ENCODE data around the gene MBTPS1.

Gene MBTPS1

DNA sequence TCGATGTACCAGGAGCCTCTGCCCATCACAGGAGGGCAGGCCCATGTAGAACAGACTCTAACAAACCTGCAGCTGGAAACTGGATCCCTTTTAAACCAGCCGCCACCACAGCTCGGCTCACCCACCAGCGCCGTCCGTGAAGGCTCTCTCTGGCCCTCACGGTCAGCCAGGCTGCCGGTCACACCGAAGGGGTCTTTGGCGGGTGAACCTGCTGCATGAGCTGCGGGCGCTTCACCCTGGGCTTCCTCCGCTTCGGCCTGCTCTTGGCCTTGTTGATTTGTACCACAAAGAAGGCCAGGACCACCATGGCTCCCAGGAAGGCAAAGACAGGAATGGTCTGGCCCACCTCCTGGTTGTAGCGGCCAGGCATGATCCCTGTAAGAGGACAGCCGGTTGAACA lies 62.5 kb downstream of the MBTPS1 start:
- Mint-ChIP-seq H3K27me3 (ENCODE audit: low read depth) (no peaks in the 10 kb centered on the region), H3K4me3 (no peak overlapping the region), H3K27ac (no peak overlapping the region), H3K4me1 (ENCODE audit: low read depth) (no peaks in the 10 kb centered on the region), H3K9me3 (no peaks in the 10 kb centered on the region), H3K36me3 (ENCODE audit: low read depth) (peaks cover 35% of the 10 kb centered on the region)
- no peak for DNase-seq (ENCODE audit: low spot score)

DNA sequence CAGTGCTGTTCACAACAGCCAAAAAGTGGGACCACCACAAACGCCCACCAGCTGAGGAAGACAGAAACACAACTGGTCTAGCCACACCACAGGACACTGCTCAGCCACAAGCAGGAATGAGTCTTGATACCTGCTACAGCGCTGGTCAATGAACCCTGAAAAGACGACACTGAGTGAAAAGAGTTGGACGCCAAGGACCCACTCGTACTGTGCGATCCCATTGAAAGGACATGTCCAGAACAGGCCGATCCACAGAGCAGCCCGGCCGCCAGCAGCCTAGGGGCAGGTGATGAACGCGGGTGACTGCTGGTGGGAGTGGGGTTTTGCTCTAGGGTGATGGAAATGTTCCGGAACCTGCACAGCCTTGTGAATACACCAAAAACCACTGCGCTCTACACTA lies 63.5 kb downstream of the MBTPS1 start:
- Mint-ChIP-seq H3K4me3 (no peak overlapping the region), H3K4me1 (ENCODE audit: low read depth) (no peaks in the 10 kb centered on the region), H3K9me3 (no peaks in the 10 kb centered on the region), H3K36me3 (ENCODE audit: low read depth) (peaks cover 32% of the 10 kb centered on the region), H3K27ac (no peak overlapping the region), H3K27me3 (ENCODE audit: low read depth) (no peaks in the 10 kb centered on the region)
- no peak for DNase-seq (ENCODE audit: low spot score)

DNA sequence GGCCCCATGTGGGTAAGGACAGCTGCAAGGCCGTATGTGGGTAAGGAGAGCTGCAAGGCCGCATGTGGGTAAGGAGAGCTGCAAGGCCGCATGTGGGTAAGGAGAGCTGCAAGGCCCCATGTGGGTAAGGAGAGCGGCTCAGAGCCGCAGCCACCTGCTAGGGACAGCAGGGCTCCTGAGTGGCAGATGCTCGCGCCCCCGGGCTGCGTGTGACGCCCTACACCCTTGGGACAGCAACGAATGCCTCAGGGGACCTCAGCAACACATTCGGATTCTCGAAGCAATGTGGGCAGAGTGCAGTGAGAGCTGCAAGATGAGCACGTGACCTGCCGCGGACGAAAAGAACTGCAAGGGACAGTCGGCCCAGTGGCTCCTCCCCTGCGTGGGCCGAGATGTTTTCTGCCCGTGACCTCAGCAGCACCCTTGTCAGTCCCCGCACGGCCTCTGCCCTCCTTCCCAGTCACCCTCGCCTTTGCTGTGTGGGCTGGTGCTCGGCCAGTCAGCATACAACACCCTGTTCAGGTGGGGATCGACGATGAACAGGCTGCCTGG lies 64.6 kb downstream of the MBTPS1 start:
- H3K27ac Mint-ChIP-seq = no peak overlapping the region
- H3K27me3 Mint-ChIP-seq (ENCODE audit: low read depth) = no peaks in the 10 kb centered on the region
- H3K36me3 Mint-ChIP-seq (ENCODE audit: low read depth) = peaks cover 26% of the 10 kb centered on the region

DNA sequence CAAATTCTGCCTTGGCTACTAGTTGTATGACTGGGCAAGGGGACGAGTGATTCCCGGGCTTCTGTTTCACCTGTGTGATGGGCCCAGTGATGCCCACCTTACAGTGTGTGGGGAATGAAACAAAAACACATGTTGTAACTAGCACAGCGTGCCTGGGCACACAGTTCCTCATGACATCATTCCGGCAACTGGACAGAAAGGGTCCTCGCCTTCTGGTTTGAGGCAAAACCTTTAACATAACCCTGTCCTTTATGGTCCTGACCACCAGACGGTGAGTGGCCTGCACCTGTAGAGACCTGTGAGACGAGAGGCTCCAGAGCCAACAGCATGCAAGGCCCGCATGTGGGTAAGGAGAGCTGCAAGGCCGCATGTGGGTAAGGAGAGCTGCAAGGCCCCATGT lies 66.4 kb downstream of the MBTPS1 start:
- Mint-ChIP-seq H3K4me3 (no peak overlapping the region), H3K27ac (no peak overlapping the region), H3K9me3 (no peaks in the 10 kb centered on the region), H3K36me3 (ENCODE audit: low read depth) (peaks cover 20% of the 10 kb centered on the region), H3K4me1 (ENCODE audit: low read depth) (no peaks in the 10 kb centered on the region), H3K27me3 (ENCODE audit: low read depth) (no peaks in the 10 kb centered on the region)
- no peak for DNase-seq (ENCODE audit: low spot score)

More for the DNA sequence above, 64.6 kb downstream of the MBTPS1 start:
- Mint-ChIP-seq H3K4me1 (ENCODE audit: low read depth) (no peaks in the 10 kb centered on the region), H3K4me3 (no peak overlapping the region), H3K9me3 (no peaks in the 10 kb centered on the region)
- no peak for DNase-seq (ENCODE audit: low spot score)

DNA sequence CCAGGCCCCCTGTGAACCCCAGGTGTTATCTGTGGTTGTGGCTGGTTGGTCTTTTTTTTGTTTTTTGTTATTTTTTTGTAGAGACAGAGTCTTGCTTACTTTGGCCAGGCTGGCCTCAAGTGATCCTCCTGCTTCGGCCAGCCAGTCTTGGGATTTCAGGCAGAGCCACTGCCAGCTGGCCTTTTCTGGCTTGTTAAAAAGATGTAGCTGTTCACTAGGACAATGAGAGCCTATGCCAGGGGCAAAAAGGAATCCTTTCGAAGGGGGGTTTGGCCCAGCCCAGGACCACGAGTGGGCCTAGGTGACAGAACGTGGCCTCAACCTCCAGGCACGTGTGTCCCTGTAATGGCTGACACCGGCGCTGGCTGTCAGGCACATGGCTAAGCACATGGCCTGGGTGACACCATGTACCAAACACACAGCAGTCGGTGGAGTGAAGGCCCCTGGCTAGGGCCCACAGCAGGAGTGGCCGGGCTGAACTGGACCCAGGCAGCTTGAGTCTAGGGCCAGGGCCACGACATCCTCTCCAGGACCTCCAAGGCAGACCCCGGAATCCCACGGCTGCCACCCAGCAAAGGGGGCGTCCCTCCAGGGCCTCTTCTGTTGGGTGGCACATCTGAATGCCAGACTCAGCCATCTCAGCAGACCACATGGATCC lies 67.2 kb downstream of the MBTPS1 start:
- H3K27ac Mint-ChIP-seq = no peak overlapping the region
- H3K4me1 Mint-ChIP-seq (ENCODE audit: low read depth) = no peaks in the 10 kb centered on the region
- peaks cover 20% of the 10 kb centered on the region for H3K36me3 Mint-ChIP-seq (ENCODE audit: low read depth)
- H3K4me3 Mint-ChIP-seq = no peak overlapping the region
- no peak for DNase-seq (ENCODE audit: low spot score)
- H3K9me3 Mint-ChIP-seq = no peaks in the 10 kb centered on the region
- peaks cover 4% of the 10 kb centered on the region for H3K27me3 Mint-ChIP-seq (ENCODE audit: low read depth)

DNA sequence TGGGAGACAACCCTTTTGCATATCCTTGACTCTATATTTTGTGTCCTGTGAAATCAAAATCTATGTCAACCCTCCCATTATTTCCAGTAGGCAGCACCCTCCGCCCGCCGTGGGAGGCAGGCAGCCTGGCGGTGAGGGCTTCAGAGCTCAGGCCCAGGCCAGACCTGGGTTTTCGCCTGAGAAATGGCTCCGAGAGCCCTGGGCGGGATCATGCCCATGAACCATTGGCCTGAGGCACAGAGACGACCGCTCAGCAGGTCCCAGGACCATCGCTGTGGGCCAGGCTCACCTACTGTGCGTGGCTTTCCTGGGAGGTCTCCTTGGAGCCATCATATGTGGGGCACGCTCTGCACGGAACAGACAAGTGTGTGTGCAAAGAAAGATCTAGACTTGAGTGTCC lies 67.9 kb downstream of the MBTPS1 start:
- Mint-ChIP-seq H3K4me1 (ENCODE audit: low read depth) (peaks cover 1% of the 10 kb centered on the region), H3K9me3 (no peaks in the 10 kb centered on the region), H3K27me3 (ENCODE audit: low read depth) (peaks cover 8% of the 10 kb centered on the region), H3K36me3 (ENCODE audit: low read depth) (peaks cover 17% of the 10 kb centered on the region), H3K27ac (no peak overlapping the region), H3K4me3 (no peak overlapping the region)
- DNase-seq (ENCODE audit: low spot score) = no peak

DNA sequence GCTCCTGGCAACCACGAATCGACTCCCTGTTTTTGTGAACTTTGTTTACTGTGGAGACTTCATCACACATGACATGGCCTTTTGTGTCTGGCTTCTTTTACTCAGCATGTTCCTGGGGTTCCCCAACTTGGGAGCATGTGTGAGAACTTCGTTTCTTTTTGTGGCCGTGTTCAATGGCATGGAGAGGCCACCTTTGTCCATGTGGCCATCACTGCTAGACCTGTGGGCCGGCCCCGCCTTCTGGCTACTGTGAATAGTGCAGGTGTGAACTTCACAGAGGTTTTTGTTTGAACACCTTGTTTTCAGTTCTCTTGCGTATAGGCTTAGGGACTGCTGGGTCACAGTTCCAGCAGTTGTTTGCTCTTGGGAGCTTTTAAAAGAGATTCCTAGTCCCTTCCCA lies 68.5 kb downstream of the MBTPS1 start:
- peaks cover 14% of the 10 kb centered on the region for H3K27me3 Mint-ChIP-seq (ENCODE audit: low read depth)
- no peak overlapping the region for H3K27ac Mint-ChIP-seq
- H3K9me3 Mint-ChIP-seq = no peaks in the 10 kb centered on the region
- no peak for DNase-seq (ENCODE audit: low spot score)
- peaks cover 3% of the 10 kb centered on the region for H3K4me1 Mint-ChIP-seq (ENCODE audit: low read depth)
- peaks cover 12% of the 10 kb centered on the region for H3K36me3 Mint-ChIP-seq (ENCODE audit: low read depth)
- no peak overlapping the region for H3K4me3 Mint-ChIP-seq

DNA sequence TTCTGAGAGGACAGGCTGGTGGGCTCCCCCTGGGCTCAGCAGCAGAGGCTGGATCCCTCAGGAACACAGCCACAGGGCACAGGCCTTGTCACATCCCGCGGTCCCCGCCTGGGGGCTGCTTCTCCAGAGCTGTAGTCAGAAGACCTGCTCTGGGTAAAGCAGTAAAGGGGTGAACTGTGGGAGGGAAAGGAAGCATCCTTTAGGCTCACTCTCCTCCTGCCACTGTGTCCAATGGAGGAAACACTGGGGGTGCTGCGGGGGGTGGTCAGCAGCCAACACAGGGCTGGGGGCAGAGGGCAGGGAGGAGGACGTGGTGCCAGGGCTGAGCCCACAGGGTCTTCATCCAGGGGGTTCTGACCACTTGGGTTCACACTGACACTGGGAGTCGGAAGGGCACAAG lies 69.1 kb downstream of the MBTPS1 start:
- DNase-seq (ENCODE audit: low spot score) = no peak
- Mint-ChIP-seq H3K4me3 (no peak overlapping the region), H3K36me3 (ENCODE audit: low read depth) (peaks cover 7% of the 10 kb centered on the region), H3K9me3 (no peaks in the 10 kb centered on the region), H3K27me3 (ENCODE audit: low read depth) (peaks cover 18% of the 10 kb centered on the region), H3K4me1 (ENCODE audit: low read depth) (peaks cover 3% of the 10 kb centered on the region), H3K27ac (no peak overlapping the region)

DNA sequence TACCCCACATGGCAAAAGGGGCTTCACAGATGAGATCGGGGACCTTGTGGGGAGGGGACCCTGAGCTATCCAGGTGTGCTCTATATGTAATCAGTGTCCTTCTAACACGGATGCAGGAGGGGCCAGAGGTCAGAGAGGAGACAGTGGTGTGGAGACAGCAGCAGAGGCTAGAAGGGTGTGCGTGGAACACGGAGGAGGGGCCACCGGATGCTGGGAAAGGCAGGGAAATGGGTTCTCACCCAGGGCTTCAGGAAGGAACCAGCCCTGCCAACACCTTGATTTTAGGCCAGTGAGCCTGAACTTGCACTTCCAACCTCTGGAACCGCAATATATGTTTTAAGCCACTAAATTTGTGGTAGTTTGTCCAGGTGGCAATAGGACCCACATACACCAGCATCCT lies 69.5 kb downstream of the MBTPS1 start:
- H3K4me3 Mint-ChIP-seq = no peak overlapping the region
- H3K27me3 Mint-ChIP-seq (ENCODE audit: low read depth) = peaks cover 22% of the 10 kb centered on the region

DNA sequence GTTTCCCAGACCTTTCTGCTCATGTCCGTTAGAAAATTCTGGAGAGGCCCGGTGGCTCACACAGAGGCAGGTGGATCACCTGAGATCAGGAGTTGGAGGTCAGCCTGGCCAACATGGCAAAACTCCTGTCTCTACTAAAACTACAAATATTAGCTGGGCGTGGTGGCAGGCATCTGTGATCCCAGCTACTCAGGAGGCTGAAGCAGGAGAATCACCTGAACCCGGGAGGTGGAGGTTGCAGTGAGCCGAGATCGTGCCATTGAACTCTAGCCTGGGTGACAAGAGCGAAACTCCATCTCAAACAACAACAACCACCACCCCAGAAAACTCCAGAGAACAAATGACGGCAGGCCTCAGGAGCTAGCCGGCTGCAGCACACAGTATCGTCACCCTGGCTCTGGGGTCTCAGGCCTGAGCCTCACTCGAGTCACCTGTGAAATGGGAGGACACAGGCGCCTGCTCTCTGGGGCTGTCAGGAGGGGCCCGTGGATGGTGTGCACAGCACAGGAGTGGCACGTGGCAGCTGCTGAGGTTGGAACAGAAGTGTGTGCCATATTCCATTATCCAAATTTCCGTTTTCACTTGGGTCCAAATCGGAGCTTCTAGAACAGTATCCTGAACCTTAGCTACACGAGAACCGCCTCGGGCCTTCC lies 70.8 kb downstream of the MBTPS1 start:
- H3K9me3 Mint-ChIP-seq = no peaks in the 10 kb centered on the region
- no peak overlapping the region for H3K4me3 Mint-ChIP-seq
- no peaks in the 10 kb centered on the region for H3K36me3 Mint-ChIP-seq (ENCODE audit: low read depth)
- DNase-seq (ENCODE audit: low spot score) = no peak
- peaks cover 24% of the 10 kb centered on the region for H3K27me3 Mint-ChIP-seq (ENCODE audit: low read depth)
- H3K27ac Mint-ChIP-seq = no peak overlapping the region
- H3K4me1 Mint-ChIP-seq (ENCODE audit: low read depth) = peaks cover 3% of the 10 kb centered on the region

More for the DNA sequence above, 69.5 kb downstream of the MBTPS1 start:
- Mint-ChIP-seq H3K36me3 (ENCODE audit: low read depth) (peaks cover 3% of the 10 kb centered on the region), H3K27ac (no peak overlapping the region), H3K9me3 (no peaks in the 10 kb centered on the region), H3K4me1 (ENCODE audit: low read depth) (peaks cover 3% of the 10 kb centered on the region)
- DNase-seq (ENCODE audit: low spot score) = no peak

DNA sequence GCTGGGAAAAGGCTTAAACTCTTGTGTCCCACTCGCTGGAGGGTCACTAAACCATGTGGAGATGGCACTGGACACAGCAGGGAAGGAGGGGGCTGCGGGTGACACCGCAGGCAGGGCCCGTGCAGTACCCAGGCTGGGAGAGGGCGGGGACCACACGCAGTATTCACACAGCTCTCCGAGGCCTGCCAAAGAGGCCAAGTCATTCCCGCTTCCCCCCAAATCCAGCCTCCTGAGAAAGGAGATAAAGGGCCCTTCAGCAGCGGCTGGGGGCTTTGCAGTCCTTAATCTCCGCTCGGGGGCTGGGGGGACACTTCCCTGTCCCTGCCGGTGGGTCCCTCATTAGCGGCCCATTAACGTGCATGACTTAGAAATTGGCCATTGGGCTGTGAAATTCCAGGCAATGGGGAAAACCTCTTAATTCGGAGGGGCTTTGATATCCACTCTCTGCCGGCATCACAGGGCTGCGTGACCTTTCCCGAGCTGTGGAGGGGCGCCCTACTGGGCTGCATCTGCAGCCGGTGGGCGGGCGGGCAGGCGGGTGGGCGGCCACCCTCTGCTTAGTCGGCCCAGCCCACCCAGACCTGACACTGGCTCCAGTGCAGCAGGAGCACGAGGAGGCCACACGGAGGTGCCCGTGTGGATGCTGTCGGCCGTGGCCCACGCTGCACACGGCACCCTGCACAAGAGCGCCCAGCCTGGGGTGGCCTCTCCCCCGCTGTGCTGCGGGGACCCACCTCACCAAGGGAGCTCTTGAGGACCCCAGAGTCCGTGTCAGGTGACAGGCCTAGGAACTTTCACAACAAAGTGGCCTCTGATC lies 71.5 kb downstream of the MBTPS1 start:
- no peaks in the 10 kb centered on the region for H3K36me3 Mint-ChIP-seq (ENCODE audit: low read depth)
- H3K9me3 Mint-ChIP-seq = no peaks in the 10 kb centered on the region
- no peak for DNase-seq (ENCODE audit: low spot score)
- H3K27me3 Mint-ChIP-seq (ENCODE audit: low read depth) = peaks cover 24% of the 10 kb centered on the region
- no peak overlapping the region for H3K4me3 Mint-ChIP-seq
- peaks cover 3% of the 10 kb centered on the region for H3K4me1 Mint-ChIP-seq (ENCODE audit: low read depth)
- H3K27ac Mint-ChIP-seq = no peak overlapping the region

DNA sequence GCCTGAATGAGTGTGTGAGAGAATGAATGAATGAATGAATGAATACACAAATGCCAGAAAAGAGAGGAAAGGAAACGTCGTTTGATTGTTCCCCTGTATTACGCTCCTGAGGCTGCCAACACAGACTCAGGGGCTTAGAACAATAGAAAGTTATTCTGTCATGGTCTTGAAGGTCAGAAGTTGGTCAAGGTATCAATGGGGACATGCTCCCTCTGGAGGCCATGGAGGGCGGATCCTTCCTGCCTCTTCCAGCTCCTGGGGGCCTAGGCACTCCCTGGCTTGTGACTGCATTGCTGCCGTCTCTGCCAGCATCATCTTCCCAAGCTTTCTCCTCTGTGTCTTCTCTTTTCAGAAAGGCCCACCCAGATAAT lies 72.6 kb downstream of the MBTPS1 start:
- Mint-ChIP-seq H3K36me3 (ENCODE audit: low read depth) (no peaks in the 10 kb centered on the region), H3K9me3 (no peaks in the 10 kb centered on the region), H3K4me3 (no peak overlapping the region), H3K27me3 (ENCODE audit: low read depth) (peaks cover 24% of the 10 kb centered on the region), H3K27ac (no peak overlapping the region), H3K4me1 (ENCODE audit: low read depth) (peaks cover 3% of the 10 kb centered on the region)
- DNase-seq (ENCODE audit: low spot score) = no peak

DNA sequence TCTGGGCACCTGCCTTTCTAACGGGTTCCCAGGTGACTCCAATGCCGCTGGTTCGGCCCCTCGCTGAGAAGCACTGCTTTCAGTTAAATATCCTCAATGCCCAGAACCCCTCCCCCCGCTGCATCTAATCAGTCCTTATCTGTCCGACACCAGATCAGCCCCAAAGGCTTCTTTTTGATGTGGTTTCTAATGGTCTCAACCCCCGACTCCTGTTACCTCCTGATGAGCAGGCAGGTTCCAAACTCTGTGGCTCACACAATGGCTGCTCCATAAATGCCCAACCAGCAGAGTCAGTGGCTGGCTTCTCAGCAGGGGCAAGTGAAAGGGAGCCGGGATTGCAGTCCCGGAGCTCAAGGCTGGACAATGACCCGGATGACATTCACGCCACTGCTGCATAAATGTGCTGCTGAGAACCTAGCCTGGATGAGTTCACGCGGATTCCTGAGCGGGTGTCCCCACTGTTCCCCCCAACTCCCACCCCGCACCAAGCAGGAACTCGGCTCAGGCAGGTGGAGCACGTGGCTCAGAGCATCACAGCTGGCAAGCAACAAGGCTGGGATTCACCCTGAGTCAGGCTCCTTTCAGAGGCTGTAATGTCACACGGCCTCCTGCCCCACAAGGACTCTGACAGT lies 73.1 kb downstream of the MBTPS1 start:
- Mint-ChIP-seq H3K4me1 (ENCODE audit: low read depth) (peaks cover 3% of the 10 kb centered on the region), H3K9me3 (no peaks in the 10 kb centered on the region), H3K36me3 (ENCODE audit: low read depth) (no peaks in the 10 kb centered on the region), H3K27ac (no peak overlapping the region), H3K27me3 (ENCODE audit: low read depth) (peaks cover 24% of the 10 kb centered on the region), H3K4me3 (no peak overlapping the region)
- DNase-seq (ENCODE audit: low spot score) = no peak

Data from T-helper 2 cell treated with Interferon-gamma antibody and Interleukin-4, amounts not matched to agents 5 μg/mL and 100 μg/mL, for 36 hours (primary cell).